Measurements from ENCODE around the gene OTUD7B. TPM values are rescaled to one million over a fixed set of nuclear protein-coding genes. Genes with fewer than 3 reads are reported as not detected.
"Not testable (repeated sequence)": the region's sequence is repeated elsewhere in the genome, so short reads cannot be mapped to it uniquely, and the experiment has no call there.

The OTUD7B gene
- total and polyA plus RNA-seq, 2 donors, result 1.8 to 2.8 TPM

- H3K4me3 ChIP-seq (ENCODE audit: low read length in 2 of 2), result no peak overlapping the region
- peaks cover 0 to 10% of the 10 kb centered on the region in 2 donors for H3K36me3 ChIP-seq (ENCODE audit: control insufficient read depth in 2 of 2, insufficient read depth in 2 of 2, low read length in 1 of 2)
- no peaks in the 10 kb centered on the region for H3K9me3 ChIP-seq (ENCODE audit: control insufficient read depth in 2 of 2, insufficient read depth in 1 of 2, low read length in 1 of 2)
- no peaks in the 10 kb centered on the region for H3K27me3 ChIP-seq (ENCODE audit: control insufficient read depth in 2 of 2, insufficient read depth in 1 of 2, low read length in 1 of 2)
- no peaks in the 10 kb centered on the region for H3K4me1 ChIP-seq (ENCODE audit: control insufficient read depth in 2 of 2, insufficient read depth in 2 of 2, low read length in 2 of 2)
- DNase-seq (ENCODE audit: low read depth in 6 of 9, low spot score in 9 of 9), result no peak
- H3K27ac ChIP-seq (ENCODE audit: low read depth in 1 of 2, low read length in 1 of 2), result no peak overlapping the region
Observed at GRCh38 chr1:149967646-149968045, 42.9 kb downstream of the OTUD7B start.

- DNase-seq (ENCODE audit: low read depth in 6 of 9, low spot score in 9 of 9), result no peak
- WGBS, result 96% methylated on average over 3 of the region's 3 CpGs
- H3K9me3 ChIP-seq (ENCODE audit: control insufficient read depth in 2 of 2, insufficient read depth in 1 of 2, low read length in 1 of 2), result no peaks in the 10 kb centered on the region
- H3K4me3 ChIP-seq (ENCODE audit: low read length in 2 of 2), result no peak overlapping the region
- H3K4me1 ChIP-seq (ENCODE audit: control insufficient read depth in 2 of 2, insufficient read depth in 2 of 2, low read length in 2 of 2), result no peaks in the 10 kb centered on the region
- H3K36me3 ChIP-seq (ENCODE audit: control insufficient read depth in 2 of 2, insufficient read depth in 2 of 2, low read length in 1 of 2), result peaks cover 0 to 10% of the 10 kb centered on the region in 2 donors
- H3K27ac ChIP-seq (ENCODE audit: low read depth in 1 of 2, low read length in 1 of 2), result no peak overlapping the region
- no peaks in the 10 kb centered on the region for H3K27me3 ChIP-seq (ENCODE audit: control insufficient read depth in 2 of 2, insufficient read depth in 1 of 2, low read length in 1 of 2)
Observed at GRCh38 chr1:149967041-149967440, 43.5 kb downstream of the OTUD7B start.

GRCh38 chr1:149966405-149966804 lies 44.1 kb downstream of the OTUD7B start:
- H3K27me3 ChIP-seq (ENCODE audit: control insufficient read depth in 2 of 2, insufficient read depth in 1 of 2, low read length in 1 of 2), result no peaks in the 10 kb centered on the region
- no peaks in the 10 kb centered on the region for H3K4me1 ChIP-seq (ENCODE audit: control insufficient read depth in 2 of 2, insufficient read depth in 2 of 2, low read length in 2 of 2)
- peaks cover 0 to 10% of the 10 kb centered on the region in 2 donors for H3K36me3 ChIP-seq (ENCODE audit: control insufficient read depth in 2 of 2, insufficient read depth in 2 of 2, low read length in 1 of 2)
- WGBS, result 90% methylated on average over 1 of the region's 1 CpG
- H3K4me3 ChIP-seq (ENCODE audit: low read length in 2 of 2), result no peak overlapping the region
- DNase-seq (ENCODE audit: low read depth in 6 of 9, low spot score in 9 of 9), result no peak
- H3K27ac ChIP-seq (ENCODE audit: low read depth in 1 of 2, low read length in 1 of 2), result no peak overlapping the region
- no peaks in the 10 kb centered on the region for H3K9me3 ChIP-seq (ENCODE audit: control insufficient read depth in 2 of 2, insufficient read depth in 1 of 2, low read length in 1 of 2)

DNA sequence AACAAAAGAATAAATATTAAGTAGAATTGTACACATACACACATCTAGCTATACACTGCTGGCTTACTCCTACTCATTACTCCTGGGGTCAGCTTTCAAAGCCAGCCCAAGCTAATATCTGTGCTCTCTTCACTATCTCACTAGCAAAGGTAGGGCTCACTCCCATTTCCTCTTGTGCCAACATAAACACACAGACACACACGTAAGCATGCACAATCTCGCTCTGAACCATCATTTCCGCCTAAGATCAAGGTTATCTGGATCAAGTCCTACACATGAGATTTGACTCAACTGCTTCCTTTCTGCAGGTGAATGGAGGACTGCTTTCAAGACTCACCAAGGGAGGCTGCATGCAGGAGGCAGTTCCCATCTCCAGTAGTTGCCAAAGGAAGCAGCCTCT lies 45.1 kb downstream of the OTUD7B start:
- Histone ChIP-seq H3K9me3 (ENCODE audit: control insufficient read depth in 2 of 2, insufficient read depth in 1 of 2, low read length in 1 of 2) (no peaks in the 10 kb centered on the region), H3K27me3 (ENCODE audit: control insufficient read depth in 2 of 2, insufficient read depth in 1 of 2, low read length in 1 of 2) (no peaks in the 10 kb centered on the region), H3K27ac (ENCODE audit: low read depth in 1 of 2, low read length in 1 of 2) (no peak overlapping the region), H3K4me3 (ENCODE audit: low read length in 2 of 2) (no peak overlapping the region), H3K36me3 (ENCODE audit: control insufficient read depth in 2 of 2, insufficient read depth in 2 of 2, low read length in 1 of 2) (peaks cover 0 to 10% of the 10 kb centered on the region in 2 donors), H3K4me1 (ENCODE audit: control insufficient read depth in 2 of 2, insufficient read depth in 2 of 2, low read length in 2 of 2) (no peaks in the 10 kb centered on the region)
- DNase-seq (ENCODE audit: low read depth in 6 of 9, low spot score in 9 of 9), result peak in 1 of 9 donors; percentile 16
- WGBS, result 95% methylated on average over 3 of the region's 3 CpGs

DNA sequence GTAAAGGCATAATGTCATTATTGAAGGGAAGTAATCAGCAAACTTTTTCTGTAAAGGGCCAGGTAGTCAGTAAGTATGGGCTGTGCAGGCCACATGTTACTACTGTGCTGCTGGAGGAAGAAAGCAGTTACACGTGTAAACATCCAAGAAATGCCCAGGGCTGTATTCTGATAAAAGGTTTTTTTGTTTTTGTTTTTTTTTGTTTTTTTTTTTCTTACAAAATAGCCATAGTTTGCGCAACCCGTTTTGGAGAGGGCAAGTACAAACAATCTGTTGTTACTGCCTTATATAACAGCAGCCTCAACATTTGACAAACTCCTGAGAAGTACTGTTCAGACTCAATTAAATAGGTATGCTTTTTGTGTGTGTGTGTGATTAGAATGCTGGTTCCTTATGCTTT lies 47.2 kb downstream of the OTUD7B start:
- no peaks in the 10 kb centered on the region for H3K27me3 ChIP-seq (ENCODE audit: control insufficient read depth in 2 of 2, insufficient read depth in 1 of 2, low read length in 1 of 2)
- H3K27ac ChIP-seq (ENCODE audit: low read depth in 1 of 2, low read length in 1 of 2), result no peak overlapping the region
- DNase-seq (ENCODE audit: low read depth in 6 of 9, low spot score in 9 of 9), result no peak
- no peaks in the 10 kb centered on the region for H3K9me3 ChIP-seq (ENCODE audit: control insufficient read depth in 2 of 2, insufficient read depth in 1 of 2, low read length in 1 of 2)
- 87% methylated on average over 3 of the region's 3 CpGs for WGBS
- H3K4me1 ChIP-seq (ENCODE audit: control insufficient read depth in 2 of 2, insufficient read depth in 2 of 2, low read length in 2 of 2), result no peaks in the 10 kb centered on the region
- H3K4me3 ChIP-seq (ENCODE audit: low read length in 2 of 2), result no peak overlapping the region
- H3K36me3 ChIP-seq (ENCODE audit: control insufficient read depth in 2 of 2, insufficient read depth in 2 of 2, low read length in 1 of 2), result peaks cover 0 to 7% of the 10 kb centered on the region in 2 donors

DNA sequence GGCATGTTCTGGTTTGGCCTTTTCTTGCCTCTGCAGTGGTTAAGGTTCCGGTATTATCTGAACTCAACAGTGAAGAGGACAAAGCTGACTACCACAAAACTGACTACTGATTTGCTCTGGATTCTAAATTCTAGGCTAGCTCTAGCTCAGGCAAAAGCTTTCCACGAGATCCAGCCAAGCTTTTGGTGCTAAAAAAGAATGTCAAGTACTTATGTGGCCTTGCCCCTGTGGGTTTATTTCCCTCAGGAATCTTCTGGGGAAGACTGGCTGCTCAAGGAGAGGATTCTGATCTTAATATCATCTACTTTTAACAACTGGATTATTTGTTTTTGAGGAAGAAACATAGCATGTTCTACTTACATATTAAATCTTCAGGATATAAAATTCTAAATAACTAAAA lies 47.8 kb downstream of the OTUD7B start:
- 96% methylated on average over 2 of the region's 2 CpGs for WGBS
- Histone ChIP-seq H3K4me1 (ENCODE audit: control insufficient read depth in 2 of 2, insufficient read depth in 2 of 2, low read length in 2 of 2) (no peaks in the 10 kb centered on the region), H3K9me3 (ENCODE audit: control insufficient read depth in 2 of 2, insufficient read depth in 1 of 2, low read length in 1 of 2) (peaks cover 0 to 3% of the 10 kb centered on the region in 2 donors), H3K27me3 (ENCODE audit: control insufficient read depth in 2 of 2, insufficient read depth in 1 of 2, low read length in 1 of 2) (no peaks in the 10 kb centered on the region), H3K4me3 (ENCODE audit: low read length in 2 of 2) (no peak overlapping the region), H3K36me3 (ENCODE audit: control insufficient read depth in 2 of 2, insufficient read depth in 2 of 2, low read length in 1 of 2) (peaks cover 0 to 7% of the 10 kb centered on the region in 2 donors), H3K27ac (ENCODE audit: low read depth in 1 of 2, low read length in 1 of 2) (no peak overlapping the region)
- DNase-seq (ENCODE audit: low read depth in 6 of 9, low spot score in 9 of 9), result no peak

DNA sequence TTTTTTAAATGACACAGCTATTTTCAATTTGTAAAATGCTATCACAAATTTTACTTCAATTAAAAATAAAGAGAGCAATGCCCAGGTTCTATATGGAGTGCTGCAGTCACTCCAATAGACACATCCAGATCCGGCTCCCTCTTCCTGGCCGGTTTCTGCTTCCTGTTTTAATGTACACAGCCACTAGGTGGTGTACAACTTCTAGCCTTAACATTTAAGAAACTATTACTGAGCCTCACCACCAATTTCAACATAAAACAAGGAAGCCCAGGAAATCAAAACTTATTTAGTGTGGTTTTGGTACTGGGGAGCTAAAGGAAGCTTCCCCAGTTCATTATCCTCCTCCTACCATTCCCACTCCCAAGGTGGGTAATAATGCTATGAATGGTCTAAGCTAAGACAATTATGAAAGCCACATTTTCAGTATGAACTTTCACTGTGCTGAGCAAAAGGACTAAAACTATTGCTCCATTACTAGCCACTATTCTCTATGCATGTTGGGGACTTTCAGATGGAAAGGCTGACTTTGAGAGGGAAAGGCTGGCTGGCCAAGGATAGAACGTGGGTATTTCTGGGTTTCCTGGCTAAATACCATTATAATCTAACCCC lies 48.4 kb downstream of the OTUD7B start:
- Histone ChIP-seq H3K4me1 (ENCODE audit: control insufficient read depth in 2 of 2, insufficient read depth in 2 of 2, low read length in 2 of 2) (no peaks in the 10 kb centered on the region), H3K27me3 (ENCODE audit: control insufficient read depth in 2 of 2, insufficient read depth in 1 of 2, low read length in 1 of 2) (no peaks in the 10 kb centered on the region), H3K36me3 (ENCODE audit: control insufficient read depth in 2 of 2, insufficient read depth in 2 of 2, low read length in 1 of 2) (peaks cover 0 to 7% of the 10 kb centered on the region in 2 donors), H3K27ac (ENCODE audit: low read depth in 1 of 2, low read length in 1 of 2) (no peak overlapping the region), H3K4me3 (ENCODE audit: low read length in 2 of 2) (no peak overlapping the region), H3K9me3 (ENCODE audit: control insufficient read depth in 2 of 2, insufficient read depth in 1 of 2, low read length in 1 of 2) (peaks cover 0 to 6% of the 10 kb centered on the region in 2 donors)
- WGBS, result 26% methylated on average over 3 of the region's 3 CpGs
- DNase-seq (ENCODE audit: low read depth in 6 of 9, low spot score in 9 of 9), result peak in 8 of 9 donors; percentile 46 to 85 (median 60)

GRCh38 chr1:149957548-149957947 lies 53.0 kb downstream of the OTUD7B start:
- WGBS, result 98% methylated on average over 14 of the region's 14 CpGs
- not testable (repeated sequence) for H3K9me3 ChIP-seq (ENCODE audit: control insufficient read depth in 2 of 2, insufficient read depth in 1 of 2, low read length in 1 of 2); H3K36me3 ChIP-seq (ENCODE audit: control insufficient read depth in 2 of 2, insufficient read depth in 2 of 2, low read length in 1 of 2); H3K4me3 ChIP-seq (ENCODE audit: low read length in 2 of 2); DNase-seq (ENCODE audit: low read depth in 6 of 9, low spot score in 9 of 9); H3K27ac ChIP-seq (ENCODE audit: low read depth in 1 of 2, low read length in 1 of 2); H3K27me3 ChIP-seq (ENCODE audit: control insufficient read depth in 2 of 2, insufficient read depth in 1 of 2, low read length in 1 of 2); H3K4me1 ChIP-seq (ENCODE audit: control insufficient read depth in 2 of 2, insufficient read depth in 2 of 2, low read length in 2 of 2)

DNA sequence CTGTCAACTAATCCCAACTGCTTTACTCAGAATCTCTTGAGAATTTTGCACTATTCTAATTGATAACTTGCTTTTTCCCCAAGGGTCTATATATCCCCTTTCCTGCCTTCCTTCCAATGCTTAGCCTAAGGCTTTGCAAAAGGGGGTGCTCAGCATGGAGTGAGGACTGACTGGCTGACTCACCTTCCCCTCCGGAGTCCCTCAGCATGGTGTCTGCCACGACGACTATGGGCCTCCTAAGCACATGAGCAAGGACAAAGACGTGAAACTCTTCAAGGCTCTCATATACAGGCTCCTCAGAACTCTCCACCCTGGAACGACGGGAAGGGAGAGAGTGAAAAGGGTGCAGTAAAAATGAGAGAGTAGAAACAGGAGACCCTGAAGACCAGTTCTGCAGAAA lies 60.6 kb downstream of the OTUD7B start:
- Histone ChIP-seq H3K36me3 (ENCODE audit: control insufficient read depth in 2 of 2, insufficient read depth in 2 of 2, low read length in 1 of 2) (peaks cover 2 to 3% of the 10 kb centered on the region in 2 donors), H3K4me1 (ENCODE audit: control insufficient read depth in 2 of 2, insufficient read depth in 2 of 2, low read length in 2 of 2) (no peaks in the 10 kb centered on the region), H3K9me3 (ENCODE audit: control insufficient read depth in 2 of 2, insufficient read depth in 1 of 2, low read length in 1 of 2) (no peaks in the 10 kb centered on the region), H3K4me3 (ENCODE audit: low read length in 2 of 2) (no peak overlapping the region), H3K27me3 (ENCODE audit: control insufficient read depth in 2 of 2, insufficient read depth in 1 of 2, low read length in 1 of 2) (no peaks in the 10 kb centered on the region), H3K27ac (ENCODE audit: low read depth in 1 of 2, low read length in 1 of 2) (no peak overlapping the region)
- no peak for DNase-seq (ENCODE audit: low read depth in 6 of 9, low spot score in 9 of 9)
- 93% methylated on average over 6 of the region's 6 CpGs for WGBS

Measured in thymus (tissue), 11 donors.